ENCODE data around the gene GP5.
A peak's percentile ranks its signal among the peaks of the same experiment; 100 is the strongest.

GP5 gene

DNA sequence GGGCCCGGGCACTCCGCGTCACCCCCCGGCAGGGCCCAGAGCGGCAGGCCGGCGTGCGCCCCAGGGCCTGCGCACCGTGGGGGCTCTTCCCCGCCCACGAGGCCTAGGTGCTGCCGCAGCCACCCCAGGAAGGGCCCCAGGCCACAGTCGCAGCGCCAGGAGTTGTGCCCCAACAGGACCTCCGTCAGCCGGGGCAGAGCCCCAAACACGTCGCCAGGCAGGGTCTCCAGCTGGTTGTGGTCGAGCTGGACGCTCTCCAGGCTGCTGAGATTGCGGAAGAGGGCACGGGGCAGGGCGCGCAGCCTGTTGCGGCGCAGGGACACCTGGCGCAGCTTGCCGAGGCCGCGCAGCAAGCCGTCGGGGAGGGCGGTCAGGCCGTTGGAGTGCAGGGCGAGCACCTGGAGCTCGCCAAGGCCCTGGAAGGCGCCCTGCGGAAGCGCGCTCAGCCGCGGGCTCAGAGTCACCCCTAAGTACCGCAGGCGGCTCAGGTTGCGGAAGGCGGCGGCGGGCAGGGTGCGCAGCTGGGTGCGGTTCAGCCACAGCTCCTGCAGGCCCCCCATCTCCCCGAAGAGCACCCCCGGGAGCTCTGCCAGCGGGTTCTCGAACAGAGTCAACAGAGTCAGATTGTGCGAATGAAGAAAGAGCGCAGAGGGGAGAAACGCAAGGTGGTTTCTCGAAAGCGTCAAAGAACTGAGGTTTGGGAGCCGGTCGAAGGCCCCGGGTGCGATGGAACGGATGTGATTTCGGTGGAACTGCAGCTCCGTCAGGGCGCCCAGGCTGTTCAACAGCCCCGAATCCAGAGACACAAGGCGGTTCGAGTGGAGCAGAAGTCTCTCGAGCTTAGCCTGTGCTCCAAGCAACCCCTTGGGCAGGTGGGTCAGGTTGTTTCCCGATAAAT, 2.0 kb downstream of the GP5 start:
- DNase-seq: peak; percentile 93

DNA sequence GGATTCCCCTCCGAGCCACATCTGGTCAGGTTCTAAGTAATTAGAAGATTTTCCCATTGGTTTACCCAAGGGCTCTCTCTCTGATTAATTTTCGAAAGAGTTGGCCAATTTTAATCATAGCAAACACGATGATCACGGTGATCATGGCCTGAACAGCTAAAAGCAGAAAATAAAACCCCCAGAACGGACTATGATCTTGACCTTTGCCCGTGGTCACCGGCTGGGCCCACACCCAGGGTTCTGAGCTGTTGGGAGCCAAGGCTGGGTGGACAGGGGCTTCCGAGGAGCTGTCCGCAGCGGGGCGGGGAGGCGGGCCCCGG, 2.6 kb downstream of the GP5 start:
- no peak for DNase-seq

DNA sequence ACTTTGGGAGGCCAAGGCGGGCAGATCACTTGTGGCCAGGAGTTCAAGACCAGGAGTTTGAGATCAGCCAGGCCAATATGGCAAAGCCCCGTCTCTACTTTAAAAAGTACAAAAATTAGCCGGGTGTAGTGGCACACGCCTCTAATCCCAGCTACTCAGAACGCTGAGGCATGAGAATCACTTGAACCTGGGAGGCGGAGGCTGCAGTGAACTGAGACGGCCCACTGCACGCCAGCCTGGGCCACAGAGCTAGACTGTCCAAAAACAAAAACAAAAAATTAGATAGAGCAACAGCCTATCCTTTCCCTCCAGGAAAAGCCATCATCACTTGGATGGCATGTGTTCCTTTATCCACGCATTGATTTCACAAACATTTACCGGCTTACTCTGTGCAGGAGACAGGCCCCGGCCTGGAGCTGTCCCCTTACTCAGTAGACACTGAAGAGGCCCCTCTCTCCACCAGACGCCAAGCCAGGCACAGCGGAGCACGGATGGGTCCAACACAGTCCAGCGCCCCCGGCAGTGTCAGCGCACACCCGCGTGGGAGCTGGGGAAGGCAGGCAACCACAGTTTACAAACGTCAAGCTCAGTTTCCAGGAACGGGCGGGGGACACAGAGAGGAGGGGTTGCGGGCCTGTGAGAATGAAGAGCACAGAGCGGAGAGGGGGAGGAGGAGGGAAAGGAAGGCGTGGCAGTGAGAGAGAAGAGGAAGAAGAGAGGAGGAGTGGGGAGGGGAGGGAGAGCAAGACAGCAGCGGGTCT, 3.1 kb downstream of the GP5 start:
- DNase-seq: no peak

DNA sequence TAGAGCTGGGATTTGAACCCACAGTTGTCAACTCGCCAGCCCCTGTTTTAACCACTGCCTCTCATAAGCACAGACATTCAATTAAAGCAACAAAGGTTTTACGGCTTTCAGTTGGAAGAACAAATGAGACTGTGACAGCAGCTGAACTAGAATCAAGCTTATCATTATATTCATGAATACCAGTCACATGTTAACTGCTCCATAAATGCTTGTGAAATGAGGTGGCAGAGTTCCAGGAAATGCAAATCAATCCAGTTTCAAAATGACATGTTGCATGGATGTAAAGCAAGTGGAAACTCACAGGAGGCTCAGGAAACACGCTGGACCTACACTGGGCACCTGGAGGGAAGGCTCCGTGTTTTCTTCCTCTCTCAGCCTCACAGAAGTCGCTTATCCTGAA, 3.9 kb downstream of the GP5 start:
- no peak for DNase-seq

DNA sequence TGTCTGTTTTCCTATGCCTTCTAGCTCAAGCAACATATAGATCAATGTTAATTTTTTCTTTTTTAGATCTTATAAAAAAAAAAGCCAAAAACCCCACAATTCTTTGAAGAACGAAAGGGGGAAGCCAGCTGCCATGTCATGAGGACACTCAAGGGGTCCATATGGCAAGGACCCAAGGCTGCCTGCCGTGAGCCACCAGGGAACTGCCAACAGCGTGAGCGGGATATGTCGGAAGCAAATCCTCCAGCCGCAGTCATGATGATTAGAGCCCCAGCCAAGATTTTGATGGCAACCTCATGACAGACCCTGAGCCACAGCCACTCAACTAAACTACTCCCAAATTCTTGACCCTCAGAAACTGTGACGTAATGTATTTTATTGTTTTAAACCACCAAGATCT, 6.5 kb downstream of the GP5 start:
- no peak for DNase-seq

DNA sequence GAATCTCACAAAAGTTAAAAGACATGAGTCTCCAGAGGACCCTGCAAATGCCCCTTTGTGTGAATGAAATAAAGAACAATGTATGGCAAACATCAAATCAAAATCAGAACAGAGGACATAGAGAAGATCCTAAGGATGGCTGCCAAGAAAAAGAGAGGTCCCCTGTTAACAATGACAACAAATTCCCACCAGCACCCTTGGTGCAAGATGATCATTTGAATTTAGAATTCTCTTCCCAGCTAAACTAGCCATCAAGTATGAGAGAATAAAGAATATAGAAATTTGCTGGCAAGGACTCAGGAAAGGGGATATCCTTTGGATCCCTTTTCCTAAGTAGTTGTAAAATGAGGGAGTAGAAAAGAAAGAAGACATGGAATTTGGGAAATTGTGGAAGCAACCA, 8.2 kb downstream of the GP5 start:
- DNase-seq: no peak

DNA sequence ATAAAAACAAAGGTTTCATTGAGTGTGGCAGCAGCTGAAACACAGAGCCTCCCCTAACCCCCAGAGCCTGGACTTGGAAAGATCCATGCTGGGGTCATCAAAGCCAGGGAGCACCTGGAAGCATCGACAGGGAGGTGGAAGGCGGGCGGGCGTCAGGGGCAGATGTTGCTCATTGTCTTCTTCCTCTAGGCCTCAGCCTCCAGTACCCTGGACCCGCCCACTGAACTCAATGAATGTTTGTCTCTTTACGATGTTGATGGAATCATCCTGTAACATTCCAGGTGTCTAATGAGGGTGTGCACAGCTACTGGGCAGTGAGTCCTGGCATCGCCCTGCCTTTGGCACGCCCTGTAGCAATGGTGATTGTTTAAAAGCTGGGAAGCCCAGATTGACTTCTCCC, 9.8 kb downstream of the GP5 start:
- no peak for DNase-seq

DNA sequence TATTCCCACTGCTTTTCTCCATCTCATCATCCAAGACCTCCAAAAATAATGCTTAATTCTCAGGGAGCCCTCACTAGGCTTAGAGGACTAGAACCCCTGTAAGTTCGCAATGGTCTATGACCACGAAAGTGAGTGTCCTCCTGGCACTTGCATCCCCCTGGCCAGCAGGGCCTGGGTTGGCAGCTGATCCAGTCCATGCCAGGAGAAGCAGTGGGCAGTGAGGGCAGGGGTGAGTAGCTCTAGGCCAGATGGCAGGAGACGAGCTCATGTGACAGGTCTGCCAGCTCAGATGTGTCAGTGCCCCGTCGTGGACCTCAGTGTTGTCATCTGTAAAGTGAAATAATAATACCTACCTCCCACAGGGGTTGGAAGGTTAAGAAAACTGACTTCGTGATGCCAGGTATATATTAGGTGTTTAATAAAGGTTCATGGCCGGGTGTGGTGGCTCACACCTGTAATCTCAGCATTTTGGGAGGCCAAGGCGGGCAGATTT, 11.1 kb downstream of the GP5 start:
- DNase-seq: no peak

DNA sequence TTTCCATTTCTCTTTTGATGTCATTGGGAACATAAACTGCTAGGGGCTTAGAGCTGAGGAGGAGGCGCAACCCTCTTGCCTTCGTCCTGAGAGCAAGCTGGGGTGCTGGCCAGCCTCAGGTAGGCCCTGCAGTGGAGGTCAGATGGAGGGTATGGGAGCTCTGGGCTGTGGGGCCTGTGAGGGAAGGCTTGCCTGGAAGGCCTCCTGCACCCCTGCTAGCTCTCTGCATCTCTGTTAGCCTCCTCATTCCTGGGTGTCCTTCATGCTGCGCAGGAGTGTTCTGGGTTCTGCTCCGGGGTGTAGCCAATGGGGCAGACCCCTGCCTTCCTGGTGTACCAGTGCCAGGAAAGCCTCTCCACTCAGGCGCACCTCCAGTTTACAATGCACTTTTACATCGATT, 11.8 kb downstream of the GP5 start:
- DNase-seq: no peak

DNA sequence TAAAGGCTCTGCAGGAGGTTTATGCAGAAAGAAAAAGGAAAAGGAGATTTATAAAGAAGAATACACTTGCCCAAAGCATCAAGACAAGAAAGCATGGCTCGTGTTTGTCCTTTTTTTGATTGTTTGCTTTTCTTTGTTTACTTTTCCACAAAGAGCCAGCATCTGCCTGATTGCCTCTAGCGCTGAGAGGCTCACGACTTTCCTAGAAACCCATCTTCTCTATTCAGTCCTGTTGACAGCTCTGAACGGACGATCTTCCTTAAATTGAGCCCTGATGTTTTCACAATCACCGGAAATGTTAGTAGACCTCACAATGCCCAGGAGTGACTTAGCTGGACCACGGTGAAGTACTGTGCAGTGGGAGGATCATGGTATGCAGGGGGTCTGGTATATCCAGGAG, 12.4 kb downstream of the GP5 start:
- no peak for DNase-seq

DNA sequence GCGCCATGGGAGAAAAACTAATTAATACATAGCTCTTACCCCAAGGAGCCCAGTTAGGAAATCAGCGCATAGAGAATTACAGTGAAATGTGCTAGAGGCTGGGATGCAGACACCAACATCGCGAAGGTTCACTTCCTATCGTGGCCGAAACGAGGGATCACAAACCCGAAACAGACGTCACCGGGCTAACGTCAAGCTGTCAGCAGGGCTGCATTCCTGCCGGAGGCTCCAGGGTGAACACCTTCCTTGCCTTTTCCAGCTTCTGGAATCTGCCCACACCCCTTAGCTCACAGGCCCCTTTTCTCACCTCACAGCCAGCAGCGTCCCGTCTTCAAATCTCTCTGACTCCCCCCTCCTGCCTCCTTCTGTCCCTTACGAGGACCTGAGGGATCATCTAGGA, 13.0 kb downstream of the GP5 start:
- no peak for DNase-seq

DNA sequence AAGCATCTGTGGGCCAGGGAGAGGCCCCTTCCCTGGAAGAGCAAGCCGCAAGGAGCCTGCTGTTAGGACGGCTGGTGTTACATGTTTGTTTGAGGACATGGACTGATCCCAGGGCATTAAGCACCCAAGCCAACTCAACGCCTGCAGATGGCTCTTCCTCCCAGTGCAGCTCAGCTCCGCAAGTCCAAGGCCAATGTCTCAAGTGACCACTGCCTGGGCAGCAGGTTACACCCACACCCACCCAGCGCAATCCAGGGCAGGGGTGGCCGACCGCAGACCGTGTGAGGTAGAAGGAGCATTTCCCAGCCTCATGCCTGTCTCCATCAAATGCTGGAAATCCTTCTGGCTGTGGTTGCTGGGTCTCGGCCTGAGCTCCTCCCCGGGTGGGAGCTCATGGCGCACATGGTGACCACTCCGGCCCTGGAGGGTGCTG, 14.5 kb downstream of the GP5 start:
- DNase-seq: no peak

DNA sequence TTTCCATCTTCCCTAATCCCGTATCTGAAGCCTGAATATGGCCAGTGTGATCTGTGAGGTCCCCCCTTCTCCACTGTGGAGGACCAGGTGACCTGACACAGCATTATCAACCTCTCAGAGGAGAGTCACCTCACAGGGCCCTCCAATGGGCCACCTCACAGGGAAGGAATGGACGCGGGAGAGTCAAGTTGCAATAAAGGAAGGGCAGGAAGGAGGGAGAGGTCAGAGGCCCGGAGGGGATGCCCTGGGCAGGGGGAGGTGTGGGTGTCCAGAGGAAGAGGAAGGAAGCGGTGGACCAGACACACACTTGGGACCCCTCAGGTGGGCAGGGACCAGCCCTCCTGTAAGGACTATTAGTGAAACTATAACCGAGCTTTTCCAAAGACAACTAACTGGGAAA, 14.9 kb downstream of the GP5 start:
- no peak for DNase-seq

DNA sequence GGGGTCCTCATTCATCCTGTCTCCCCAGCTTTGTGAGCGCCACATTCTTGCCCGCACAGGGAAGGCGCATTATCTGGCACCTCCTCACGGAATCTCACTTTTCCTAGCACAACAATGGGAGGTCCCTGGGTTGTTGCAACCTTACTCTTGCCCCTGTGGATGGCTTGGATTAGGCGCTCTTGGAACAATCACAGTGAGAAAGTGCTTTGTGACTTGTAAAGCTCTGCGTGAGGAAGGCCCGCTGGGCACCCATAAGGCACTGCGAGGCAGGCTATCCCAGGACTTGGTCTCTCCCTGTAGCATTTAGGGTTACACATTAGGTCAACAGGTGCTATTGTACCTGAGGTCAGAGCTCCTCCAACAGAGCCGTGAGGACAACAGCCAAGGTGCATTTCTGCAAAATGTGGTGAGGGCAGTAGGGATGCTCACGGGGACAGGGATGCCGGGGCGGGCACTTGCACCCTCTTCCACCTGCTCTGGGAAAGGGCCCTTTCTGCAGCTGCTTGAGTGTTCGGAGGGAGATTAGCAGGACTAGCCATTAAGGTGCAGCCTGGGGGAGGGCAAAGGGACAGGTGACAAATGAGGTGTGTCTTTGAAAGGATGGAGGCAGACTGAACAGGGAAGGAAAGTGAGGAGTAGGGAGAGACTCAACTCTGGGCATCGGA, 15.7 kb downstream of the GP5 start:
- DNase-seq: no peak

DNA sequence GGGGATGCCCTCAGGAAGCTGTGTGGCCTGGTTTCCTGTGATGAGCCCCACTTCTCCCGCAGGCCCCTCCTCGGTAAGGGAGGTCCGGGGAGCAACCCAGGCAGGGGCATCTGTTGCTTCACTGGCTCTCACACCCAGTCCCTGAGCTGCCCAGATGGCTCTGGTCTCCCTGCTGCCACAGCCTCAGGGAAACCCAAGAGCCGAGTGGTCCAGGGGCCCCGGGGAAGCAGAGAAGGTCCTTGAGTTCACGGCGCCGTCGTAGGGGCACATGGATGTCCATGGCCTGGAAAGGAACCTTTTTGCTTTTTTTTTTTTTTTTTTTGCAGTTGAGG, 16.2 kb downstream of the GP5 start:
- no peak for DNase-seq

DNA sequence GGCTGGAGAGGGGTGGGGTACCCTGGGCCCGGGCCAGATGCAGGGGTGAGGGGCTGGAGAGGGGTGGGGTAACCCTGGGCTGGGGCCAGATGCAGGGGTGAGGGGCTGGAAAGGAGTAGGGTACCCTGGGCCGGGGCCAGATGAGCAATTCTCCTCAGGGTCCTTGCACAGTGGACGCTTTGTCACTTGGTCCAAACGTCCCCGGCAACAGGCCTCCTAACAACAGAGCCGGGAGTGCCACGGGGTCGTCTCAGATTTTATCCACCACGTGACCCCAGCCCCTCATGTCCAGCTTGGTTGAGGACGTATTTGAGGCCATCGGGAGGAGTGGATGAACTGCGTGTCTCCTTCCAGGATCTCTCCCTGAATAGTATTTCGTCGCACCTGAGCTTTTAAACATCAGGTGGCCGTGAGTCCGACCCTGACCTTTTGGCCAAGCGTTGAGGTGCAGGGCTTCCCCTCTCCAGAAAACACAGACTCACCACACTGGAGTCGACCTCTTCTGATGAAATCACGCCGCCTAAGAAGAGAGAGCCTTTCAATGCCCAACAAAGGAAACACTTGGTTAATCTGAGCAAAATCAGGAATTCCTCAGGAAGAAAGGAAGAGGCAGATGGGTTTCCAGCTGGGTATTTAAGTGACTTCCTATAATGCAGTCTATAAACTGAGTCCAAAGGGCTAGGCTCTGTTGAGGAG, 16.7 kb downstream of the GP5 start:
- DNase-seq: no peak

DNA sequence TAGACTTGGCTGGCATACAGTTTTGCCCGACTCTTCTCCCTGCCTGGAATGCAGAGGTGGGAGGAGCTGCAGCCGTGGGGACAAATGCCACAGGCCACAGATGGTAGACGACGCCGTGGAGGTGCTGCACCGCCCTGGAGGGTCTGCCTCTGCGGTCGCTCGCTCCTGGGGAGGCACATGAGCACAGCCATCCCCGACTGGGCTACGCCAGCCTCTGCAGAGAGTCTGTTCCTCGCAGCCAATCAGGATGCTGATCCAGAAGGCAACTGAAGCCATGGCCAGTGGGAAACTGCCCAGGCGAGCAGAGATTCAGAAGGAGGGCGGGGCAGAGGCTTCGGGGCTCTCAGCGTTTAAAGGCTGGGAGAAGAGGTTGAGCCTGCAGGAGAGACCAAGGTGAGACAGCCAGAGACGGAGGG, 17.6 kb downstream of the GP5 start:
- no peak for DNase-seq

DNA sequence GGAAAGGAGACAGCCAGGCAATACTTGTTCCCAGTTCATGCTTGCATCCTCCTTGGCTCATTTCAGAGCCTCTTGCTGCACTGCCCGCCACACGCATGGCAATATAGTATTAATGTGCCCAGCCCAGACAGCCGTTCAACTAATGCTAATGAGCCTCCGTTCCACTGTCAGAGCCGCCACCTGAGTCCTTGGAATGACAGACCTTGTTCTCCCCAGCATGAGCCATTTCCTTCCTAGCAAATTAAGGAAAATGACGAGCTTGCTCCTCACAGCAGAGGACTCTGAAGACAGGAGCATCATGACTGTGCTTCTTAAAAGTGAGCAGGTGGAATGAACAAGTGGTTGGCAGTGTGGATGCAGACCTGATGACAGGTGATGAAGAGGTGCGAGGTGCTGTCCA, 18.7 kb downstream of the GP5 start:
- DNase-seq: no peak

DNA sequence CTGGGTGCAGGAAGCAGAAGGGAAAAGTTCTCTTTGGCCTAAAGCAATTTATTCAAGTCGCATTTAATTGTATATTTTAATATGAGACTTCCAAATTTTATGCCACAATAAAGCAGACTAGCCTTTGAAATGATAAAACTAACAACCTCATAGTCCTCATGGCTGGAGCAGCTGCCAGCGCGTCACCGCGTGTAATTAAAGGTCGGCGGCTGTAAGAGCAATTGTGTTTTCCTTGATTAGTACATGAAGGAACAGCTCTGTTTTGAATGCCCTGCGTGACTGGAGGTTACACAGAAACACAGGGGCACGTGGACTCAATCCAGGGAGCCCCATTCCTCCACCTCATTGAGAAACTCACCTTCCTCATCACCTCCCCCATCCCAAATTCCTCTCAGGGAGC, 19.4 kb downstream of the GP5 start:
- DNase-seq: no peak

DNA sequence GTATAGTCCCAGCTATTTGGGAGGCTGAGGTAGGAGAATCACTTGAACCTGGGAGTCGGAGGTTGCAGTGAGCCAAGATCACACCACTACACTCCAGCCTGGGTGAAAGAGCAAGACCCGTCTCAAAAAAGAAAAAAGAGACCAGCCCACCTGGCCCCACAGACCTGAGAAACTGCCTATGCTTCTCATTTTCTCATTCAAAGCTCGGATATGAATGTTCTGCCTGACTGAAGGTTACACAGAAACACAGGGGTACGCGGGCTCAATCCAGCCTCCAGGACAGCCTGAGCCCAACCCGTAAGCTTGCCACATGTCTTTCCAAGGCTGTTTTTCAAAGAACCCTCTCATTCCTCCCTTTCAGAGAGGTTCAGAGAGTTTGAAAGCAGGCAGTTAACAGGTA, 19.8 kb downstream of the GP5 start:
- no peak for DNase-seq

DNA sequence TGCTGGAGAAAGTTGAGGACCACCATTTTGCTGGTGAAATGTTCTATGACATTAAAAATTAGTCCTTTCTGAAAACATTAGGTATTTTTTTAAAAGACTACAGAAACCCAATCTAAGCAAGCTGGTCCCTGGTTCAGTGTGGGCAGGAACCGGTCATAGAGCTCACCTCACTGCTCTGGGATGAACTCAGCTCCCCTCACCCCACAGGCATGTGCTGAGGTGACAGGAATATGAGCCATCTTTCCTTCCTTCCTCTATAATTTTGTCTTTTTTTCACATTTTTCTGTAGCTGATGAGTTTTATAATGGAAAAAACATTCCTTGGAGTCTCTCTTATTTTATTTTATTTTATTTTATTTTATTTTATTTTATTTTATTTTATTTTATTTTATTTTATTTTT, 21.4 kb downstream of the GP5 start:
- DNase-seq: no peak

DNA sequence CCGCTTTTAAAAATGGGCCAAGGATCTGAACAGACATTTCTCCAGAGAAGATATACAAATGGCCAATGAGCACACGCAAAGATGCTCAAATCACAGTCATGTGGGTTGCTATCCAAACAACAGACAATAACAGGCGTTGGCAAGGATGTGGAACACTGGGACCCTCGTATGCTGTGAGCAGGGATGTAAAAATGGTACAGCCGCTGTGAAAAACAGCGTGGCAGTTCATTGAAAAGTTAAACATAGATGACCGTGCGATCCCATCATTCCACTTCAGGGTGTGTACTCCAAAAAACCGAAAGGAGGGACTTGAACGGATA, 22.9 kb downstream of the GP5 start:
- no peak for DNase-seq

DNA sequence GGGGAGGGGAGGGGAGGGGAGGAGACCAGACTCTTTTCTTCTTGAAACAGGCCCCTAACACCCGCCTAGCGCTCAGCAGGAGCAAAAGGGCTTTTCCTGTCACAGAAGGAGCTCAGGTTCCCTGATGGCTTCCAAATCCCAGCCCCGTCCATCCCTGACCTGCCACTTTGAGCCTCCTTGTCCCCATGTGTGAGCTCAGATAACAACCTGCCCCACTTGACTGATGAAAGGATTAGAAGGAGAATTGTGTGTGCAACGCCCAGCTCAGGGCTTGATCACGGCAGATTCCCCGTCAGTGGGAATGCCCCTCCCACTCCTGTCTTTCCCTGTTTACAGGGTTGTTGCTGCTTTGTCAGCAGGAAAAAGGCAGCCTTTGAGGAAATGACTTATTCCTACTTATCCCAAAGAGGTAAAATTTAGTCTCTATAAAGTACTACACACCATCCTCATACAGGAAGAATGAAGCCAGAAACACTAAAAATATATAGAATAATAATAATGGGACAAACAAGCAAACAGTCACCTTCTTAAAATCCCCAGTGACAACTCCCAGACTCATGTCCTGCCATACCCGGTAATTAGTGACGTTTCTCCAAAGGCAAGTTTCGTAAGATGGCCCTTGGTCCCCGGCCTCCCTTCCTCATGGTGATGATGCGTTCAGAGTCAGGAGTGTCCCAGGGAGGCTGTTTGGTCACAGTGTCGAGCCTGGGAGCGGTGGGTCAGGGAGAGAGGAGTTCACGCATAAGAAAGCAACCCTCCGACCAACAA, 23.4 kb downstream of the GP5 start:
- DNase-seq: no peak

All from RPMI8226 (cell line).